ENCODE results near the gene GLT6D1. TPM values are rescaled to one million over a fixed set of nuclear protein-coding genes. Genes with fewer than 3 reads are reported as not detected.

The GLT6D1 gene, protein sequence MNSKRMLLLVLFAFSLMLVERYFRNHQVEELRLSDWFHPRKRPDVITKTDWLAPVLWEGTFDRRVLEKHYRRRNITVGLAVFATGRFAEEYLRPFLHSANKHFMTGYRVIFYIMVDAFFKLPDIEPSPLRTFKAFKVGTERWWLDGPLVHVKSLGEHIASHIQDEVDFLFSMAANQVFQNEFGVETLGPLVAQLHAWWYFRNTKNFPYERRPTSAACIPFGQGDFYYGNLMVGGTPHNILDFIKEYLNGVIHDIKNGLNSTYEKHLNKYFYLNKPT
- not detected in 2 replicates for total RNA-seq

DNA sequence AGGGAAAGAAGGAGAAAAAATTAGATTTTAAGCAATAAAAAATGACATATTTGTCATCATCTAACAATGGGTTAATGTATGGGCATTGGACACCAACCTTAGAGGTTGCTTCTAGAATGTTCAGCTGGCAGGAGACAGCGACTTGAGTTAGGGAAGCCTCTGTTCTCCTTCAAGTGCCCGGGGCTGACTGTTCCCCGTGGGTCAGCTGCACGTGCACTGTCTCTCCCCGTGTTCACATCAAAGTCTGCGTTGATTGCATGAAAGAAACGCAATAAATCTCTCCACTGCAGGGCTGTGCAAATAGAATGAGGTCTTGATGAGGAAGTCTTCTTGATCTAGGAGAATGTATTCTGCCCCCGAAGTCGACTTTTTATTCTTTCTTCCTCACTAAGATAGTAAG, at the start of gene GLT6D1:
Gene GLT6D1, minus strand, starts transcription at position 345 of the 400 bp plus-strand sequence. CDS start 353 bp downstream, outside the sequence.

DNA sequence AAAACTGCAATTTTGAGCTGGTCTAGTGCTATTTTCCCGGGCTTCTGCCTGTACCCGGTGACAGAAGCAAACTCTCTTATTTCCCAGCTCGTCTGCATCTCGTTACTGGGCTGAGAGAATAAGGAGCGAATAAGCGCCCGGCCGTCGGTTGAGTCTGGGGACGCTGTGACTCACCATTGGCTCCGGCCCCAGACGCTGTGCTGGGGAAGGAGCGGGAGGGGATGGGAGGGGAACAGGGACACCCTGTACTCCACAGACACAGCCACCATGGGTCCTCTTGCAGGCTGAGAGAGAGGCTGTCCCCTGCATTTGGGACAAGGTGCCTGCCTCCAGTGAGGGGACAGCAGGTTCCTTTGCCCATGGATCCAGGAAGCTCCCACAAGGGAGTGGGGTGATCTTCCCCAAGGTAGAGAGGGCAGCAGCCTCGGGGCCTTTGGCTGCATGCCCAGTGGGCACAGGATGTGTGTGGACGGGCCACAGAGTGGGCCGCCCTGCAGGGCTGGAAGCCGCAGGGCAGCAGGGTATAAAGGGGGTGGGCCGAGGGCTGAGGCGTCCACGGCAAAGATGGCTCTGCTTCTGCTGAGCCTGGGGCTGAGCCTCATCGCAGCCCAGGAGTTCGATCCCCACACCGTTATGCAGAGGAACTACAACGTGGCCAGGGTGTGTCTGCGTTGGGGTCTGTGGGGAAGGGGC, 23.6 kb upstream of the GLT6D1 start, which contains the start of gene LCN9:
Gene LCN9, plus strand, starts transcription at position 552 of the 693 bp plus-strand sequence. Its CDS starts 13 bp downstream, at position 565.

Other genes with a start within 250 kb of the GLT6D1 start
- 14.4 and 17.0 TPM in 2 replicates for gene PPP1R26, start 159.8 kb downstream of the GLT6D1 start, total RNA-seq
- gene MRPS2, start 138.9 kb downstream of the GLT6D1 start, total RNA-seq, result 40.5 and 42.8 TPM in 2 replicates
- gene LCN1, start 118.1 kb downstream of the GLT6D1 start, total RNA-seq, result not detected in 2 replicates
- gene OBP2A, start 93.4 kb downstream of the GLT6D1 start, total RNA-seq, result not detected in 2 replicates
- not detected in 2 replicates for gene PAEP, start 77.8 kb downstream of the GLT6D1 start, total RNA-seq
- not detected in 2 replicates for gene LCN9, start 23.8 kb upstream of the GLT6D1 start, total RNA-seq
- not detected in 2 replicates for gene SOHLH1, start 59.9 kb upstream of the GLT6D1 start, total RNA-seq
- gene KCNT1, start 62.6 kb upstream of the GLT6D1 start, total RNA-seq, result under 0.01 TPM in 1 of 2 replicates, not detected in the other

All from vein endothelial cell (primary cell).